ENCODE measurements around the gene LAIR1.
"Not testable (repeated sequence)": the region's sequence is repeated elsewhere in the genome, so short reads cannot be mapped to it uniquely, and the experiment has no call there.

Gene LAIR1

GRCh38 chr19:54376610-54377285 lies 12.0 kb upstream of the LAIR1 start:
- DNase-seq (ENCODE audit: low read depth in 2 of 2): no peak

DNA sequence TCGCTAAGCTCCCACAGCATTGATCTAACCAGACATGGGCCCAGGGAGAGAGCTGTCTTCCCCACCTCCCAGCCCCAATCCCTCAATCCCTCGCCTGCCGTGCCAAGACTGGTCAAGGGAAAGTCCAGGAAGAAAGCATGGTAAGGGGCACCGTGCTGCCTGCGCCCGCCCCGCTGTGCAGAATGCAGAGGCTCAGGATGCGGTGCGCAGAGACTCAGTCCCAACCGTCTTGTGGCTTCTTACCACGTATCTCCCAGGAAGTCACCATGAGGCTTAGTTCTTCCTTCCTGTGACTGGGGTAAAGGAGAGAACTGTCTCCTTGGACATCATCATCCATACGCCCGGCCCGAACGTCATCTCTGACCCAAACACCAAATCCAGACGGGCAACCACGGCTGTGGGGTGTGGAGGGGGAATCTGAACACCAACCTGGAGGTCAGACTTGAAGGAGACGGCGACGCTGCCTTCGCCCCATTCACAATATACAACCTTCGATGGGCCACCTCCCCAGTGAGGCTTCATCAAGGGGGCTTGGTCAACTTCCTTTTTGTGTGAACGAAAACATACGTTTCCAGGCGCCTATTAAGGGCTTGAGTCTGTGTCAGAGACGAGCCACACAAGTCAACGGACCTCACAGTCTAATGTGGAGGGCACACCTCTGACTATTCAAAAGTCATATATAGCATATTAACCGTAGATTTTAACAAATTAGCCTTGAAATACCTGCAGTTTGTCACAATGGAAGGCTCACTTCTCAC lies 10.6 kb upstream of the LAIR1 start:
- DNase-seq (ENCODE audit: low read depth in 2 of 2): not testable (repeated sequence)

- no peak for DNase-seq (ENCODE audit: low read depth in 2 of 2)
These were observed 9.3 kb upstream of the LAIR1 start for GRCh38 chr19:54373781-54374631.

- DNase-seq (ENCODE audit: low read depth in 2 of 2): not testable (repeated sequence)
These were observed 6.7 kb upstream of the LAIR1 start for GRCh38 chr19:54371453-54371852.

- not testable (repeated sequence) for DNase-seq (ENCODE audit: low read depth in 2 of 2)
These were observed 5.7 kb upstream of the LAIR1 start for GRCh38 chr19:54370434-54370796.

DNA sequence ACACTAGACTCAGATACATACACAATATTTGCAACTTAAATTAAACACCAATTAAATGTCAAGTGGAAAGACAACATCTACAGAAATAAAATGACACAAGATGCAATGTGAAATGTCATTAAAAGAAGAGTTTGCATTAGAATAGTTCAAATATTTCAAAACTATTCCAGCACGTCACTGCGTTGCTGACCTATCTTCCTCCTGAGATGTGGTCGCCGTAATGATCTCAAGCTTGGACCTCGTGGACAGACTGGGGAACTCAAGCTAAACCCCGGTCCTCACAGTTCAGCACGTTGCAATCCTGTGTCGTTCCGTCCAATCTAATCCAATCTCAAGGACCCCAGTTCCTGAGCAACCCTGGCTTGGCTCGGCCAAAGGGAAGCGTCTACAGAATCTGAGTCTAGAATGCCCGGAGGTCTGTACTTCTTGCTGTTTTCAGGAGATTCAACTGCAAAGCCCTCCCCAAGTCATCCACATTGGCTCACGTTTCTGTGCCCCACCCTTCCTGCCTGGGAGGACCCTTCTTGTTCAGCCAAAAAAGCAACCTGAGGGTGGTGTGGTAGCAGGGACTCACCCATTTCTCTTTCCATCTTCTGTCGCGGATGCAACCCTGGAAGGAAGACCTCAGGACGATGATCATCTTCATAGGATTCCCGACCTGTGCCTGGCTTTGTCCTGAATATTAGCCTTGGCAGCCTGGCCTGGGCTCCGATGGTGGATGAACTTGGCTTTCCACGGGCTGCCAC lies 5.1 kb upstream of the LAIR1 start:
- not testable (repeated sequence) for DNase-seq (ENCODE audit: low read depth in 2 of 2)

- DNase-seq (ENCODE audit: low read depth in 2 of 2): no peak
These were observed 4.5 kb upstream of the LAIR1 start for GRCh38 chr19:54369082-54369687.

GRCh38 chr19:54366811-54367210 lies 2.1 kb upstream of the LAIR1 start:
- no peak for DNase-seq (ENCODE audit: low read depth in 2 of 2)

GRCh38 chr19:54365798-54366197 lies 1.1 kb upstream of the LAIR1 start:
- not testable (repeated sequence) for DNase-seq (ENCODE audit: low read depth in 2 of 2)

DNA sequence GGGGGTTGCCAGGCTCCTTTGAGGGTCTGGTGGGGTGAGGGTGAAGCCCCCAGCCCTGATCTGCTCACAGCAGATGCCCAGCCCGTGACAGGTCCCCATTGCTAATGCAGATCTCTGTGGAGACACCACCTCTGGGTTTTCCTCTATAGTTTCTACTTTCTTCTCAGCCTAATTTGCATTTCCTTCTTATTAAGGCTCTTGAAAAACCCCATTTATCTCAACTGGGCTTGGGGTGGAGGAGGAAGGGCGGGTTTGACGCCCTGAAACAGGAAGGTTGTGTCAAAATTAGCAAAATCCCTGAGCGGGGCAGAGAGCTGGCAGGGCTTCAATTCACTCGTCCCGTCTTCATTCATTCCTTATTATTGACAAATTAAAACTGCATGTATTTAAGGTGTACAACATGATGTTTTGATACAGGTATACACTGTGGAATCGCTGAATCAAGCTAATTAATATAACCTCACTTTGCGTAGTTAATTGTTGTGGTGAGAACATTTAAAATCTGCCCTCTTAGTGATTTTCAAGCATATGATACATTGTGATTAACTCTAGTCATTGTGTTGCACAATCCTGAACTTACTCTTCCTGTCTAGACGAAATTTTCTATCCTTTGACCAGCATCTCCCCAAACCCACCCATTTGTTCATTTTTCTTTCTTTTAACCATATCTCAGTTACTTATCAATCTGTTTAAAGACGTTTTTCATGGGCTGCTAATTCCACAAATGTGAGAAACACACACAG lies 2.9 kb downstream of the LAIR1 start:
- not testable (repeated sequence) for DNase-seq (ENCODE audit: low read depth in 2 of 2)

GRCh38 chr19:54359149-54359820 lies 5.4 kb downstream of the LAIR1 start:
- DNase-seq (ENCODE audit: low read depth in 2 of 2): peak; percentile 58 to 68

DNA sequence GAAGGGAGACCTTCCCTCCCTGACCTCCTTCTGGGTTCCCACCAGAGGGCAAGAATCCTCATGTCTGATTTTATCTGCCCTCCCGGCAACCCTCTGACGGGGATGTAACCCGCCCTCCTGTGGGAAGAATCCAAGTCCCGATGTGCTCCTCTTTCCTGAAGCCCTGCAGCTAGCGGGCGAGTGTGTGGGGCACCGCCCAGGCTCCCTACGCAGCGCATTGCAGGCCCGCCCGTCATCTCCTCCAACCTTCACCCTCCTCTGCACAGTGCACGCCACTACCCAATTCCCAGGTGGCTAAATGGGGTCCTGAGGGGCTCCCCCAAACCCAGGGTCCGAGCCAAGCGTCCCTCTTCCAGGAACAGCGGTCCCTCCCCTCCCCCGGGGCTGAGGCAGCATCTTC lies 7.3 kb downstream of the LAIR1 start:
- DNase-seq (ENCODE audit: low read depth in 2 of 2): no peak

- DNase-seq (ENCODE audit: low read depth in 2 of 2): no peak
These were observed 8.2 kb downstream of the LAIR1 start for GRCh38 chr19:54356444-54357056.

DNA sequence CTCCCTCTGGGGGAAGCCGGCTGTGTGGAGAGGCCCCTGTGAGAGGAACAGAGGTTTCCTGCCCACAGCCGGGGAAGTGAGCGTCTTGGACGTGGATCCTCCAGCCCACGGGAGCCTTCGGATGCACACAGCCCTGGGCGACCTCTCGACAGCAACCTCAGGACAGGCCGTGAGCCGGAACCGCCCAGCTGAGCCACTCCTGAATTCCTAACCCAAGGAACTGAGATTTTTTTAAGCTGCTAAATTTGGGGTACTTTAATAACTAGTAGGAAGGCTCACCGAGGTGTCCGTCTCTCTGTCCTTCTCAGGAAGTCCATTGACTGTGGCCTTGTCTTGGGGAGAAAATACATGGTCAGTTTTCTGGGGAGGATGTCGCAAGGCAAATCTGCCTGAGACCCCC lies 9.1 kb downstream of the LAIR1 start:
- no peak for DNase-seq (ENCODE audit: low read depth in 2 of 2)

DNA sequence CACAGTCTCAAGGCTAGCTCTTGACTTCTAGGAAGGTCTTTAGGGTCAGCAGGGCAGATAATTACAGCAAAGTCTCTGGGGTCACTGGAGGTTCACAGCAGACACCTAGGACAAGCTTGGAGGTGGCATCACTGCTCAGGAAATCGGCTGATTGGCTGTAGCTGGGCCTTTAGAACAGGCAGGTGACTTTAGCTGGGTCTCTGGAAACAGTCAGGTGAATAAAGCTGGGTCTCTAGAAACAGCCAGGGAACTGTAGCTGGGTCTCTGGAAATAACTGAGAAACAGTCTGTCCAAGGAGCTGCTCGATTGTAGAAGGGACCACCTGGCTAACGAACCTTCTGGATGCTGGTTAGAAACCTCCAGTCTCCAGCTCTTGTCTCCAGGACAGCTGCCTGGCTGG lies 10.0 kb downstream of the LAIR1 start:
- no peak for DNase-seq (ENCODE audit: low read depth in 2 of 2)

DNA sequence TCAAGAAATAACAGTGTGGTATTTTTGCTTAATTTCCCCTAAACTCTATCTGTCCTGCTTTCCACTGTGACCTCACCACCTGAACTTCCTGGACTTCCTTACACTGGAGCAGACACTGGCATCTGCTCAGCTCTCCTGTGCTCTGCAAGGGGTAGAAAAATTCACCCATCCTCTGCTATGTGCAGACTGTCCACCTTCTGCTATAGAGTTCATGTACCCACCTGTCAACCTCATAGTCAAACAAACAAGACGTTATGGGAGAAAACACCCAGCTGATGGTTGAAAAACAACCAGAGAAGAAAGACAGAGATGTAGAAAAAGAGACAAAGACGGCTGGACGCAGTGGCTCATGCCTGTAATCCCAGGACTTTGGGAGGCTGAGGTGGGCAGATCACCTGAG lies 12.2 kb downstream of the LAIR1 start:
- no peak for DNase-seq (ENCODE audit: low read depth in 2 of 2)

GRCh38 chr19:54352041-54352440 lies 12.7 kb downstream of the LAIR1 start:
- DNase-seq (ENCODE audit: low read depth in 2 of 2): no peak

DNA sequence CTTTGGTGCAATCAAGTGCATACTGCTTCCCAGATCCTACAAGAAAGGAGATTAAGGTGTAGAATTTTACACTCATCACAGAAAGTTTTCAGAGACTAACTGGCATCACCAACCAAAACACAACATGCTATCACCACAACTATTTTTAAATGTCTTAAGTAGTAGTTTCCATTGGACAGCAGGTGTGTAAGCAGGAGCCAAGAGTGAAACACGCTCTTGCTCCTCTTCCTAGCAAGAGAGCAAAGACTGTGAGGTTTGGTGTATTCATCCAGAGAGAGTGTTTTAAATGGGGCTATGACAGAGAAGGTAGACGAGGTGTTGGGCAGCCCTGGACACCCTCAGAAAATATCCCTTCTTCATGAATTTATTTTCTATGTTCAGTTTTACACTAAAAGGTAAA lies 13.3 kb downstream of the LAIR1 start:
- DNase-seq (ENCODE audit: low read depth in 2 of 2): no peak

DNA sequence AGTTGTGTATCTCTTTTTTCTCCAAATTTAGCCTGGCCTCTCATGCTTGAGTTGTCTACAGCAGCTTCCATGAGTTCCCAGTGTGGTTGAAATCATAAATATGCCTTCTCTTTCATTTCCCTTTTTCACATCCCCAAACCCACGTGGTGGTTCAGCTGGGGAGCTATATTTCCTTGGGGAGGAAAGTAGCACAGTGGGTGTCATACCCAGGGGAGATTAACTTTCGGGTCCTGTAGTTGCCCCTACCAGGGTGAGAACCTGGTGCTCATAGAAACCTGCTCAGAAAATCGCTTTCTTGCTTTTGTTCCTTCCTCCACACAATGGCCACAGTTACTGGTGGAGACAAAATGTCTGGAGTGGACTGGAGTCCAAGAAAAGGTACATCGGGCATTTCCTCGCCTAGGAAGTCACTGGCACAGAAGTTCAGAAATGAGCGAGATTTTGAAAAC lies 18.8 kb downstream of the LAIR1 start:
- no peak for DNase-seq (ENCODE audit: low read depth in 2 of 2)

GRCh38 chr19:54343868-54344267 lies 20.9 kb downstream of the LAIR1 start:
- no peak for DNase-seq (ENCODE audit: low read depth in 2 of 2)

All from stimulated activated CD4-positive, alpha-beta T cell treated with anti-CD3 and anti-CD28 coated beads, Interleukin-1b, Interleukin-23, amount 100 ng/mL, for 4 hours (primary cell).